RWPE2 (cell line): Measurements from ENCODE around the gene LEMD1.

Experiments
- ATAC-seq: fragments of 200-7000 bp; cut with Tn5 transposase; 3 replicates; pipeline ENCODE4 v1.9.1; 2021; ENCODE audit warnings: low read depth
- DNase-seq: peaks from one replicate; pipeline ENCODE4 v3.0.0-alpha.2; 2020; ENCODE audit warnings: low spot score
- H3K27ac ChIP-seq: fragments of 450-650 bp; 2 replicates; pipeline ENCODE4 v1.5.1; 2017; ENCODE audit warnings: mild to moderate bottlenecking; ENCODE audit not compliant: poor library complexity, severe bottlenecking
- H3K27me3 ChIP-seq: fragments of 250-450 bp; sonication (Bioruptor Pico); 2 replicates; pipeline ENCODE4 v1.5.1; 2021; ENCODE audit warnings: mild to moderate bottlenecking, moderate library complexity; ENCODE audit not compliant: insufficient read depth, poor library complexity, severe bottlenecking
- H3K36me3 ChIP-seq: fragments of 250-450 bp; sonication (Bioruptor Pico); 2 replicates; pipeline ENCODE4 v1.5.1; 2020; ENCODE audit warnings: low read depth, mild to moderate bottlenecking, moderate library complexity
- H3K4me1 ChIP-seq: fragments of 250-450 bp; sonication (Bioruptor Pico); 2 replicates; pipeline ENCODE4 v1.5.1; 2021; ENCODE audit warnings: mild to moderate bottlenecking, moderate library complexity; ENCODE audit not compliant: insufficient read depth, poor library complexity, severe bottlenecking
- H3K4me3 ChIP-seq: fragments of 250-450 bp; sonication (Bioruptor Pico); 2 replicates; pipeline ENCODE4 v1.5.1; 2021; ENCODE audit warnings: mild to moderate bottlenecking, moderate library complexity; ENCODE audit not compliant: severe bottlenecking
- H3K9me3 ChIP-seq: fragments of 250-450 bp; sonication (Bioruptor Pico); 2 replicates; pipeline ENCODE4 v1.5.1; 2021; ENCODE audit warnings: mild to moderate bottlenecking, moderate library complexity; ENCODE audit not compliant: severe bottlenecking
- TF ChIP-seq, protein P1 (sequence below): fragments of 450-650 bp; IDR thresholded peaks from one replicate; pipeline ENCODE4 v1.5.1; 2017; ENCODE audit warnings: mild to moderate bottlenecking, moderate library complexity; ENCODE audit not compliant: poor library complexity, severe bottlenecking

LEMD1 gene

GRCh38 chr1:205398586-205398985 lies 23.3 kb downstream of the LEMD1 start:
- Histone ChIP-seq H3K27ac (no peak overlapping the region), H3K4me1 (no peaks in the 10 kb centered on the region), H3K27me3 (no peaks in the 10 kb centered on the region), H3K9me3 (no peaks in the 10 kb centered on the region), H3K4me3 (no peak overlapping the region), H3K36me3 (no peaks in the 10 kb centered on the region)
- ATAC-seq (no peak), DNase-seq (no peak)
- TF ChIP-seq, protein P1, sequence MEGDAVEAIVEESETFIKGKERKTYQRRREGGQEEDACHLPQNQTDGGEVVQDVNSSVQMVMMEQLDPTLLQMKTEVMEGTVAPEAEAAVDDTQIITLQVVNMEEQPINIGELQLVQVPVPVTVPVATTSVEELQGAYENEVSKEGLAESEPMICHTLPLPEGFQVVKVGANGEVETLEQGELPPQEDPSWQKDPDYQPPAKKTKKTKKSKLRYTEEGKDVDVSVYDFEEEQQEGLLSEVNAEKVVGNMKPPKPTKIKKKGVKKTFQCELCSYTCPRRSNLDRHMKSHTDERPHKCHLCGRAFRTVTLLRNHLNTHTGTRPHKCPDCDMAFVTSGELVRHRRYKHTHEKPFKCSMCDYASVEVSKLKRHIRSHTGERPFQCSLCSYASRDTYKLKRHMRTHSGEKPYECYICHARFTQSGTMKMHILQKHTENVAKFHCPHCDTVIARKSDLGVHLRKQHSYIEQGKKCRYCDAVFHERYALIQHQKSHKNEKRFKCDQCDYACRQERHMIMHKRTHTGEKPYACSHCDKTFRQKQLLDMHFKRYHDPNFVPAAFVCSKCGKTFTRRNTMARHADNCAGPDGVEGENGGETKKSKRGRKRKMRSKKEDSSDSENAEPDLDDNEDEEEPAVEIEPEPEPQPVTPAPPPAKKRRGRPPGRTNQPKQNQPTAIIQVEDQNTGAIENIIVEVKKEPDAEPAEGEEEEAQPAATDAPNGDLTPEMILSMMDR: no peak

GRCh38 chr1:205396967-205397616 lies 24.8 kb downstream of the LEMD1 start:
- peak; percentile 60; the same call in 2 of the 3 replicates for ATAC-seq
- H3K9me3 ChIP-seq: no peaks in the 10 kb centered on the region
- no peak overlapping the region for H3K4me3 ChIP-seq
- H3K36me3 ChIP-seq: no peaks in the 10 kb centered on the region
- H3K4me1 ChIP-seq: no peaks in the 10 kb centered on the region
- H3K27me3 ChIP-seq: no peaks in the 10 kb centered on the region
- DNase-seq: no peak
- no peak overlapping the region for H3K27ac ChIP-seq
- TF ChIP-seq, protein P1: peak; percentile 82

DNA sequence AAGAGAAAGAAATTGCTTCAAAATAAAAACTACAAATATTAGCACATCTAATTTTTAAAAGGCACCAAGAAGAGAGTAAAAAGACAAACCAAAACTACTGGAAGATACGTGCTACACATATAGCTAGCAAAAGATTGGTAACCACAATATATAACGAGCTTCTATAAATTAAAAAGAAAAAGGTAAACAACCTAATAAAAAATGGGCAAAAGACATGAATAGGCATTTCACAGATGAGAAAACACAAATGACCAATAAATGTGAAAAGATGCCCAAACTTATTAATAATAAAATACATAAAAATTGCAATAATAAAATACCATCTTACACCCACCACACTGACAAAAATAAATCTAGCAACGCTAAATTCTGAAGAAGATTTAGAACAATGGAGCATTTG lies 26.2 kb downstream of the LEMD1 start:
- ATAC-seq: no peak
- H3K4me3 ChIP-seq: no peak overlapping the region
- no peaks in the 10 kb centered on the region for H3K9me3 ChIP-seq

DNA sequence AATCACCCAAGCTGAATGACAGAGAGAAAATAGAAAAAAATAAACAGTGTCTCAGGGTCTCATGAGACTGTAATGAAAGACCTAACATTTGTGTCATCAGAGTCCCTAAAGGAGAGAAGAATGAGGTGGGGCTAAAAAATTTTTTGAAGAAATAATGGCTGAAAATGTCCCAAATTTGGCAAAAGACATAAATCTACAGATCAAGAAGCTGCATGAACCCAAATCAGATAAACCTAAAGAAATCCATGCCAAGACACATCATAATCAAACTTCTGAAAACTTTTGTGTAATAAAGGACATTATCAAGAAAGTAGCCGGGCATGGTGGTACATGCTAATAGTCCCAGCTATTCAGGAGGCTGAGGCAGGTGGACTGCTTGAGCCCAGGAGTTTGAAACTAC lies 29.2 kb downstream of the LEMD1 start:
- H3K4me3 ChIP-seq: no peak overlapping the region
- no peak for ATAC-seq

More for the DNA sequence above, 26.2 kb downstream of the LEMD1 start:
- TF ChIP-seq, protein P1: no peak
- Histone ChIP-seq H3K27ac (no peak overlapping the region), H3K27me3 (no peaks in the 10 kb centered on the region), H3K36me3 (no peaks in the 10 kb centered on the region), H3K4me1 (no peaks in the 10 kb centered on the region)
- DNase-seq: no peak

DNA sequence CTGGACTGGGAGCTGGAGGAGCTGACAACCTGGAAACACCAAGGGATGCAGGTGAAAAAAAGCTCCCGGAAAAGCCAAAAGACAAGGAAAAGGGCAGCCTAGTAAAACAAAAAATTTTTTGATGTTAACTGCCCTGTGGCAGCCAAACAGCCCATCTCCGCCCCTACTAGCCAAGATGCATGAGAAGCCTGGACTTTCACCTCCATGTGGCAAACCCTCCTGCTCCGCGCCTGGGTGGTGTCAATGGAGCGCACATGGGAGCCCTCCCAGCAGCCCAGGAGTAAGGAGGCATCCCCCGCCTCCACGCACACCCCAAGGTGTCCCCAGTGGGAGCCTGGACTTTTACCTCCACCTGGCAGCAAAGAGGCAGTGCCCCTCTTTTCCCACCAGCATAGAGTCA lies 30.5 kb downstream of the LEMD1 start:
- Histone ChIP-seq H3K4me1 (no peaks in the 10 kb centered on the region), H3K4me3 (no peak overlapping the region), H3K27me3 (no peaks in the 10 kb centered on the region), H3K36me3 (no peaks in the 10 kb centered on the region), H3K9me3 (no peaks in the 10 kb centered on the region), H3K27ac (no peak overlapping the region)
- no peak for DNase-seq
- TF ChIP-seq, protein P1: no peak
- ATAC-seq: no peak

More for the DNA sequence above, 29.2 kb downstream of the LEMD1 start:
- Histone ChIP-seq H3K27ac (no peak overlapping the region), H3K9me3 (no peaks in the 10 kb centered on the region), H3K36me3 (no peaks in the 10 kb centered on the region), H3K27me3 (no peaks in the 10 kb centered on the region), H3K4me1 (no peaks in the 10 kb centered on the region)
- no peak for DNase-seq
- TF ChIP-seq, protein P1: no peak
